ENCODE results near the gene CTNND2. TPM values are rescaled to one million over a fixed set of nuclear protein-coding genes. Genes with fewer than 3 reads are reported as not detected.

Gene CTNND2
- total RNA-seq, 1 experiment from 2014 or later = 7.0 TPM

DNA sequence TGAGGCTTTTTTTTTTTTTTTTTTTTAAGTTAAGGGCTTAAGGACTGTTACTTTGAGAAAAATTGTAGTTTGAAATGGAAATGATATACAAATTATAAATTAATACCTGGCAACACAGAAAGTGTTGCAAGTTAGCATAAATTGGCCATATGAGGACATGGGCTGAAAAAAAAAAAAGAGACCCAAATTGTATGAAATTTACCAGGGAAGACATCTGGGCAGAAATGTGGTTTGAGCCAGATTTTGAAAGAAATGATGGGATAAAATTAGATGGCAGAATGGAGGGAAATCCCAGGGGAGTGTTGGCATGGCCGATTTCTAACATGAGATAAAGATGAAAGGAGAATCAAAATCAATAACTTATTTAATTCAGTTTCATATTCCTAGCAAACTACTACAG is 472.1 kb downstream of the CTNND2 start:
- H4K20me1 ChIP-seq (ENCODE audit: control insufficient read depth, insufficient read depth, insufficient read length) = no peaks in the 10 kb centered on the region
- H2BK120ac ChIP-seq (ENCODE audit: low read depth, low read length, poor library complexity, severe bottlenecking) = no peak overlapping the region
- no peaks in the 10 kb centered on the region for H3K9me3 ChIP-seq (ENCODE audit: control insufficient read depth, low read depth, low read length)
- no peak overlapping the region for H3K4me3 Mint-ChIP-seq
- H3K4me1 ChIP-seq (ENCODE audit: insufficient read depth, low read length) = no peaks in the 10 kb centered on the region
- no peak overlapping the region for H2BK20ac ChIP-seq (ENCODE audit: low read depth, low read length, poor library complexity, severe bottlenecking)
- no peak overlapping the region for H3K27ac ChIP-seq (ENCODE audit: insufficient read length, low read depth, low read length)
- H2BK5ac ChIP-seq (ENCODE audit: insufficient read length, low read length) = no peak overlapping the region
- no peak overlapping the region for H3K18ac ChIP-seq (ENCODE audit: insufficient read length, low read depth, low read length)
- no peak overlapping the region for H3T11ph ChIP-seq (ENCODE audit: low read length)
- H3K79me2 ChIP-seq (ENCODE audit: insufficient read depth, low read length) = no peaks in the 10 kb centered on the region
- WGBS (ENCODE audit: extremely low coverage, insufficient read length, low lambda C conversion rate) = no CpG with 5 or more reads among the region's 1 CpG
- no peak overlapping the region for H3K4ac ChIP-seq (ENCODE audit: low read depth, low read length)
- H3K9me3 Mint-ChIP-seq = no peaks in the 10 kb centered on the region
- H3K27ac Mint-ChIP-seq = no peak overlapping the region; a peak in 1 of 7 replicates
- no peaks in the 10 kb centered on the region for H3K79me1 ChIP-seq (ENCODE audit: insufficient read depth, low read depth, low read length, poor library complexity, severe bottlenecking)
- no peak overlapping the region for H3K9ac ChIP-seq (ENCODE audit: extremely low read depth, insufficient read length, low read length)
- TF ChIP-seq, protein P1, sequence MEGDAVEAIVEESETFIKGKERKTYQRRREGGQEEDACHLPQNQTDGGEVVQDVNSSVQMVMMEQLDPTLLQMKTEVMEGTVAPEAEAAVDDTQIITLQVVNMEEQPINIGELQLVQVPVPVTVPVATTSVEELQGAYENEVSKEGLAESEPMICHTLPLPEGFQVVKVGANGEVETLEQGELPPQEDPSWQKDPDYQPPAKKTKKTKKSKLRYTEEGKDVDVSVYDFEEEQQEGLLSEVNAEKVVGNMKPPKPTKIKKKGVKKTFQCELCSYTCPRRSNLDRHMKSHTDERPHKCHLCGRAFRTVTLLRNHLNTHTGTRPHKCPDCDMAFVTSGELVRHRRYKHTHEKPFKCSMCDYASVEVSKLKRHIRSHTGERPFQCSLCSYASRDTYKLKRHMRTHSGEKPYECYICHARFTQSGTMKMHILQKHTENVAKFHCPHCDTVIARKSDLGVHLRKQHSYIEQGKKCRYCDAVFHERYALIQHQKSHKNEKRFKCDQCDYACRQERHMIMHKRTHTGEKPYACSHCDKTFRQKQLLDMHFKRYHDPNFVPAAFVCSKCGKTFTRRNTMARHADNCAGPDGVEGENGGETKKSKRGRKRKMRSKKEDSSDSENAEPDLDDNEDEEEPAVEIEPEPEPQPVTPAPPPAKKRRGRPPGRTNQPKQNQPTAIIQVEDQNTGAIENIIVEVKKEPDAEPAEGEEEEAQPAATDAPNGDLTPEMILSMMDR (conservative IDR thresholded peaks at IDR 0.05) = no peak
- no peaks in the 10 kb centered on the region for H3K27me3 Mint-ChIP-seq (ENCODE audit: low read depth)
- no peak overlapping the region for H2AK5ac ChIP-seq (ENCODE audit: insufficient read length, low read length)
- H4K91ac ChIP-seq (ENCODE audit: insufficient read length, low read depth, low read length) = no peak overlapping the region
- no peak overlapping the region for H2BK12ac ChIP-seq (ENCODE audit: insufficient read length, low read depth, low read length)
- H4K8ac ChIP-seq (replicated peaks; ENCODE audit: insufficient read length, low read depth, low read length) = no peak overlapping the region
- no peaks in the 10 kb centered on the region for H3K27me3 ChIP-seq (ENCODE audit: insufficient read depth, low read length)
- no peak overlapping the region for H3K4me2 ChIP-seq (ENCODE audit: insufficient read depth, insufficient read length, low read length)
- no peak overlapping the region for H3K14ac ChIP-seq (ENCODE audit: insufficient read depth, low read length)
- H3K4me1 Mint-ChIP-seq = no peaks in the 10 kb centered on the region
- no peak for DNase-seq
- H3K56ac ChIP-seq (ENCODE audit: insufficient read length, low read depth, low read length) = no peak overlapping the region
- H3K23ac ChIP-seq (ENCODE audit: insufficient read length, low read depth, low read length) = no peak overlapping the region
- H3K36me3 Mint-ChIP-seq (ENCODE audit: insufficient read depth in 1 of 3, low read depth in 3 of 3) = no peaks in the 10 kb centered on the region
- H2AFZ ChIP-seq (ENCODE audit: low read length) = no peak overlapping the region
- no peaks in the 10 kb centered on the region for H3K23me2 ChIP-seq (ENCODE audit: insufficient read length, low read depth, low read length, poor library complexity, severe bottlenecking)
- H4K5ac ChIP-seq (ENCODE audit: insufficient read length, low read depth, low read length) = no peak overlapping the region
- H2BK15ac ChIP-seq (ENCODE audit: low read depth, low read length) = no peak overlapping the region
